Activated T-cell treated with anti-CD3 and anti-CD28 coated beads for 24 hours (primary cell): ENCODE data around the gene FLRT1.

Experiments
- DNase-seq: peaks from one replicate; pipeline ENCODE4 v3.0.0-alpha.2; 2020; ENCODE audit warnings: low read depth

Gene FLRT1, protein sequence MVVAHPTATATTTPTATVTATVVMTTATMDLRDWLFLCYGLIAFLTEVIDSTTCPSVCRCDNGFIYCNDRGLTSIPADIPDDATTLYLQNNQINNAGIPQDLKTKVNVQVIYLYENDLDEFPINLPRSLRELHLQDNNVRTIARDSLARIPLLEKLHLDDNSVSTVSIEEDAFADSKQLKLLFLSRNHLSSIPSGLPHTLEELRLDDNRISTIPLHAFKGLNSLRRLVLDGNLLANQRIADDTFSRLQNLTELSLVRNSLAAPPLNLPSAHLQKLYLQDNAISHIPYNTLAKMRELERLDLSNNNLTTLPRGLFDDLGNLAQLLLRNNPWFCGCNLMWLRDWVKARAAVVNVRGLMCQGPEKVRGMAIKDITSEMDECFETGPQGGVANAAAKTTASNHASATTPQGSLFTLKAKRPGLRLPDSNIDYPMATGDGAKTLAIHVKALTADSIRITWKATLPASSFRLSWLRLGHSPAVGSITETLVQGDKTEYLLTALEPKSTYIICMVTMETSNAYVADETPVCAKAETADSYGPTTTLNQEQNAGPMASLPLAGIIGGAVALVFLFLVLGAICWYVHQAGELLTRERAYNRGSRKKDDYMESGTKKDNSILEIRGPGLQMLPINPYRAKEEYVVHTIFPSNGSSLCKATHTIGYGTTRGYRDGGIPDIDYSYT

DNA sequence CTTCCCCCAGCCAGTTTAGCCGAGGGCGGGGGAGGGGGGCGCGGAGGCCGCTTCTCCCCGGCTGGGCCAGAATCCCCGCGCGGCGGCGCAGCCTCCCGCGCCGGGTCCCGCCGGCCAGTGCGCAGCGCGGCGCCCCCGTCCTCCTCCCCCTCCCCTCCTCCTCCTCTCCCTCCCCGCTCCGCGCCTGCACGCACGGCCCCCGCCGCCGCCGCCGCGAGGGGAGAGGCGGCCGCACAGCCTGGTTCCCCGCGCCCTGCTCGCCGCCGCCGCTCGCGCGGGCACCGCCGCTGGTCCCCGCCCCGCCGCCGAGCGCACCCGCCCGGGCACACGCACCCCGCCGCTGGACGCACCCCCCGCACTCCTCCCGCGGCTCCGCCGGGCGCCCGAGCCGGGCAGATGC is at the start of gene FLRT1:
Gene FLRT1 (plus strand): TSS at position 356 of the 400 bp plus-strand sequence. CDS start 80,337 bp downstream, outside the sequence.
- no peak for DNase-seq

DNA sequence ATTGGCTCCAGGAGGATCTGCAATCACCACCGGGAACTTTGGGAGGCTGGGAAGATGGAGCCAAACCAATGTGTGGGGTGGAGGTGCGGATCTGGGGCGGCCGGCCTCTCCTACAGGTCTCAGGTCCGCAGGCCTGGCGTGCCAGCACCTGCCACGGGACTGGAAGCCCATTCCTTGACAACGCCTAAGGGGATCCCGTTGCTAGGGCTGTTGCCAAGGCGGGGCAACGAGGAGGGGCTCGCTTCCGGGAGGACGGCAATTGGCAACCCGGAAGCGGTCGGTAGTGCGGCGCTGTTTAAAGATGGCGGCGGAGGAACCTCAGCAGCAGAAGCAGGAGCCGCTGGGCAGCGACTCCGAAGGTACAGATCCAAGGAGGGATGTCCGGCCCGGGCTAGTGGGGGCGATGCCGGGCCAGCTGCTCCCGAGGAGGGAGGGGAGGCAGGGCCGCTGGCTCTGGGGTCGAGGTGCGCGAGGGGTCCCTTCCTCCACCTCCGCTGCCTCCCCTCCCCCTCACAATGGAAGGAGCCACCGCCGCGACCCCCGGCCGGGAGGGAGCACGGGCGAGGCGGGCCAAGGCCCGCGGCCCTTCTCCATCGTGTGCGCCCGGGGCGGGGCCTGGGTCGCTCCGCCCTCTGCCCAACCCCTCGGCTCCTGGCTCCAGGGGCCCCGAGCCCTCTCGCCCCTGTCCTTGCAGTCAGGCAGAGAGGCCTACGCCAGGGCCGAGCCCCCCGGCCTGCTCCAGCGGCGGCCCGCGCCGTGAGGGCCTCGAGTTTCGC is 49.4 kb upstream of the FLRT1 start, which contains the start of gene OTUB1:
Gene OTUB1 (plus strand): TSS at position 283 of the 776 bp plus-strand sequence. CDS start 19 bp downstream, at position 302.
- peak; percentile 82 for DNase-seq

DNA sequence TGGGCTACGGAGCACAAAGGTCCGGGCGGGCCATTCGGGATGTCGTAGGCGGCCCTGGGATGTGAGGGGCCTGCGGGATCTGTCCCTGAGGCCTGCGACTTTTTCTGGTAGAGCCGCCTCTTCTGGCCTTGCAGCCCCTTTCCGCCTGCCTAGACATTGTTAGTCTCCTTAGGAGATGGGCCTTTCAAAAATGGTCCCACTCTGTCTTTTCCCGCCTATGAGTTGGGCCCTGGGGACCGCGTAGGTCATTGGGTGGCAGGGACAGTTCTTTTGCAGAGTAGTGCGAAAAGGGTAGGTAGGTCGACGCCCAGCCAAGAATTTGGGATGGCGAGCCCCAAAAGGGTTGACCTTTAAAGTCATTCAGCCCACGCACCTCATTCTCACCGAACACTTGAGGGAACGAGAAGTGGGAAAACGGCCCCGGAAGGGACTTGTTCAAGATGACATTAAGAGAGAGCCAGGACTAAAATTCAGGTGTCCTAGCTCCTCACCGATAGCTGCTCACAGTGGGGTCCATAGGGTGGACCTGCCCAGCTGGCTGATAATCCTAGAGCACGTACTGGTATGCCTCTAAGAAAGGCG is 48.7 kb upstream of the FLRT1 start:
- no peak for DNase-seq

DNA sequence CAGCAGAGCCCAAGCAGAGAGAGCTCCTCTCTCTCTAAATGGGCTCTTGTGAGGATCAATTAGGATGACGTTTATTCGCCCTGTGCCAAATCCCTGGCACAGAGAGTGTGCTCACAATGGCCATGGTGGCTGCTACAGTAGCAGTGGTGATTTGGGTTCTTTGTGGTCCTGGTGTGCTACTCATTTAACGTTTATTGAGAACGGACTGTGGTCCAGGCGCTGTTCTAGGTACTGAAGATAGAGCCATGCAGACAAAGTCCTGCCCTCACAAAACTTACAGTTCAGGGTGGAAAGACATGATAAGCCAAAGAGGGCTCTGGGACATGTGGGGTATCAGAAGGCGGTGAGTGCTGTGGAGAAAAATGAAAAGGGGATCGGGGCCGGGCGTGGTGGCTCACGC is 44.2 kb upstream of the FLRT1 start:
- DNase-seq: no peak

DNA sequence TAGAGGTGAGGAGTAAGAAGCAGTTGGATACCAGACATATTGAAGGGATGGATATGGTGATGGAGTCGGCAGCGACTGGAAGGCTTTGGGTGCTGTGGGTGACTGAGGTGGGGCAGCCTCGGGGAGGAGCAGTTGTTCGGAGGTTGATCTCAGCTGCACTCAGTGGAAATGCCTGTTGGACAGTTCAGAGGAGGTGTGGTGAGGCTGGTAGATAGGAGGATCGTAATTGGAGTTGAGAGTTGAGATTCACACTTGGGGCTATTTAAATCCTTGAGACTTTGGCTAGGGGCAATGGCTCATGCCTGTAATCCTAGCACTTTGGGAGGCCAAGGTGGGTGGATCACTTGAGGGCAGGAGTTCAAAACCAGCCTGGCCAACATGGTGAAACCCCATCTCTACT is 42.6 kb upstream of the FLRT1 start:
- DNase-seq: no peak

DNA sequence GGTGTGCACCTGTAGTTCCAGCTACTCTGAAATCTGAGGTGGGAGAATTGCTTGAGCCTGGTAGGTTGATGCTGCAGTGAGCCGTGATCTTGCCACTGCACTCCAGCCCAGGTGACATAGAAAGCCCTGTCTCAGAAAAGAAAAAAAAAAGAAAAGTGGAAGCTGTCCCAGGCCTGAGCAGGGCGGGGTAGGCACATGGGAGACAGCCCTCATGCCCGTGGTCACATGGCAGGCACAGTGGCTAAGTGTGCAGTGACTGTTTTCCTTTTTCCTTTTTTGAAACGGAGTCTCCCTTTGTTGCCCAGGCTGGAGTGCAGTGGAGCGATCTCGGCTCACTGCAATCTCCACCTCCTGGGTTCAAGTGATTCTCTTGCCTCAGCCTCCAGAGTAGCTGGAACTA is 41.7 kb upstream of the FLRT1 start:
- DNase-seq: no peak

DNA sequence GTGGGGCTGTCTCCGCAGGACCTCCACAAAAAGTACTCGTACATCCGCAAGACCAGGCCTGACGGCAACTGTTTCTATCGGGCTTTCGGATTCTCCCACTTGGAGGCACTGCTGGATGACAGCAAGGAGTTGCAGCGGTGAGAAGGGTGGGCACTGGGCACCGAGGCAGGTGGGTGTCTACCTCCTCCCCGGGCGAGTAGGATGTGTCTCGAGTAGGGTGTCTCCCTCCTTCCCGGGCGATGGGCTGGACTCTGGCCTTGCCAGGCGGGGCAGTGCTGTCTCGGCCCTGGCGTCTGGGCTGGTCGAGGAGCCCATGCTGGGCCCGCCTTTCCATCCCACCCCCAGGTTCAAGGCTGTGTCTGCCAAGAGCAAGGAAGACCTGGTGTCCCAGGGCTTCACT is 39.2 kb upstream of the FLRT1 start:
- no peak for DNase-seq

DNA sequence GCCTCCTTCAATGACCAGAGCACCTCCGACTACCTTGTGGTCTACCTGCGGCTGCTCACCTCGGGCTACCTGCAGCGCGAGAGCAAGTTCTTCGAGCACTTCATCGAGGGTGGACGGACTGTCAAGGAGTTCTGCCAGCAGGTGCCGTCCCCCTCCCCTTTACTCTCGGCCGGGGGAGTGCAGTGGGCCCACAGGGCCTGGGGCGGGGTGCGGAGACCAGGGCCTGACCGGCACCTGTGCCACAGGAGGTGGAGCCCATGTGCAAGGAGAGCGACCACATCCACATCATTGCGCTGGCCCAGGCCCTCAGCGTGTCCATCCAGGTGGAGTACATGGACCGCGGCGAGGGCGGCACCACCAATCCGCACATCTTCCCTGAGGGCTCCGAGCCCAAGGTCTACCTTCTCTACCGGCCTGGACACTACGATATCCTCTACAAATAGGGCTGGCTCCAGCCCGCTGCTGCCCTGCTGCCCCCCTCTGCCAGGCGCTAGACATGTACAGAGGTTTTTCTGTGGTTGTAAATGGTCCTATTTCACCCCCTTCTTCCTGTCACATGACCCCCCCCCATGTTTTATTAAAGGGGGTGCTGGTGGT is 38.5 kb upstream of the FLRT1 start:
- no peak for DNase-seq

DNA sequence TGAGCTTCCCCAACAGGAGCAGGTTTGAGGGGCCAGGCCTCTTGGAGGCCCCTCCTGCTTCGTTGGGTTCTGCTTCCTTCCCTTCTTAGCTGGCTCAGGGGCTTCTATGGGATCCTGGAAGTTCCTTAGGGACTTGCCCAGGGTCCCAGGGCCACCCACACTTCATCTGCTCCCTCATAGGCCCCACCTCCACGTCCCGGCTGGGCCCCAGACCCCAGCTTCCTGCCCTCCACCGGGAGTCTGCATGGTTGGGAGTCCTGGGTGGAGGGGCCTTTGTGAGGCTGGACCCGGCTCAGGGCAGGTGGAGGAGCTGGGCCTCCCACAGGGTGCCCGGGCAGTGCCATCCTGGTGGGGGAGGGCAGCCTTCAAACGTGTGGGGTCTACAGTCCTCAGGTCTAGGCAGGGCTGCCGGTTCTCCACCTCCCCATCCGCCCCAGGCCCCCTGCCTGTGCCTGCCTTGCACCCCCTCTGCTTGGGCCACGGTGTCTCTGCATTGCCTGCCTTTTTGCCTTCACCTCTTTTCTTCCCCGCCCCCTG is 37.9 kb upstream of the FLRT1 start:
- no peak for DNase-seq

DNA sequence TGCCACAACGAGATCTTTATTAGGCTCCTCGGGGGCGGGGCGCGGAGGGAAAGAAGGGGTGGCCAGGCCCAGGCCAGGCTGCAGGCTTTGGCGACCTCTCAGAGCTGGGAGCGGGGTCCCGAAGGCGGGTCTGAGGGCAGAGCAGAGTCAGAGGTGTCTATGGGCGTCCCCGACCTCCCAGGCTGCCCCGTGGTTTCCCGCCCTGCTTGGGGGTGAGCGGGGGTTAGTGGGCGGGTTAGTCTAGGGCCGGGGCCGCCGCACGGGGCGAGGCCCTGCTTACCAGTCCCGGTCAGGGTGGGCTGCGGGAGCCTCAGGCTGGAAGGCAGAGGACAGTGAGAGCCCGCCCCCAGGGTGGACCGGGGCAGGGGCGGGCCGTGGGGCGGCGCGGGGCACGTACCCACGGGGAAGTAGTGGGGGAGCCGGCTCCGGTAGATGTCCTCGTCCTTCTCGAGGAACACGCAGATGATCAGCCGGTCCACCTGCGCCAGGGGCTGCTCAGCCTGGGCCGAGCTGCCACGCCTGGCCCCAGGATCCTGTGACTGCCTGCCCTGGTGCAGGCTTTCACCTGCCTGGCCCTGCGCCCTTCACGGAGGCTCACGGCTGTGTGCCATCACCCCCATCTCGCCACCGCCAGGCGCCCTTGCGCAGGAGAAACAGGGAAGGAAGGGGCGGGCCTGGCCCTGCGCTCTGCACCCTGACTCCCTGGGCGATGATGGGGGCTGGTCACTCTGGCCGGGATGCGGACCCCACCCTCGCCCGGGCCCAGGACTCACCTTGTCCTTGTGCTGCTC is 37.0 kb upstream of the FLRT1 start:
- no peak for DNase-seq

DNA sequence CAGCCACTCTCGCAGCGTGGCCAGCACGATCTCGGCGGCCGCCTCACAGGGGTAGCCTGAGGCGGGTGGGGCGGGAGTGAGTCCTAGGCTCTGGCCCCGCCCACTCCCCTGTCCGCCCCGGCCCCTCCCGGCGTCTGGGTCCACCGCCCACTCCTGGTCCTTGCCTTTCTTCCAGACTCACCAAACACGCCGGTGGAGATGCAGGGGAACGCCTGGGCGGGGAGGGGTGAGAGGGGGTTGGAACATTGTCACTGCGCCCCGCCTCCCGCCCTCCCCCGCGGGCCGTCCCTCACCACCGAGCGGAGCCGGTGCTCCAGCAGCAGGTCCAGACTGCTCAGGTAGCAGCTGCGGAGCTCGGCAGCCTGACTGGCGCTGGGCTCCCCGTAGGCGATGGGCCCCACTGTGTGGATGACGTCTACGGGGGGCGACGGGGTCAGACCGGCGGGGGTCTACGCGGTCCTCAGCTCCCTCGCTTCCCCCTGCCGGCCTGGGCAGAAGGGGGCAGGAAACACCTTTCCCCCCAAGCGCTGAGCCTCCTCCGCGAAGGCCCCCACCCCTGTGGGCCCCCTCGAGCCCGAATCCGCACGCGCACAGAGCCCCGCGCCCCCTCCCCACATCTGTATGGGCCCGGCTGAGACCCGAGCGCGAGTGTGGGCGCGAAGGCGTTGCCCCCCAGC is 36.2 kb upstream of the FLRT1 start:
- DNase-seq: peak; percentile 56

DNA sequence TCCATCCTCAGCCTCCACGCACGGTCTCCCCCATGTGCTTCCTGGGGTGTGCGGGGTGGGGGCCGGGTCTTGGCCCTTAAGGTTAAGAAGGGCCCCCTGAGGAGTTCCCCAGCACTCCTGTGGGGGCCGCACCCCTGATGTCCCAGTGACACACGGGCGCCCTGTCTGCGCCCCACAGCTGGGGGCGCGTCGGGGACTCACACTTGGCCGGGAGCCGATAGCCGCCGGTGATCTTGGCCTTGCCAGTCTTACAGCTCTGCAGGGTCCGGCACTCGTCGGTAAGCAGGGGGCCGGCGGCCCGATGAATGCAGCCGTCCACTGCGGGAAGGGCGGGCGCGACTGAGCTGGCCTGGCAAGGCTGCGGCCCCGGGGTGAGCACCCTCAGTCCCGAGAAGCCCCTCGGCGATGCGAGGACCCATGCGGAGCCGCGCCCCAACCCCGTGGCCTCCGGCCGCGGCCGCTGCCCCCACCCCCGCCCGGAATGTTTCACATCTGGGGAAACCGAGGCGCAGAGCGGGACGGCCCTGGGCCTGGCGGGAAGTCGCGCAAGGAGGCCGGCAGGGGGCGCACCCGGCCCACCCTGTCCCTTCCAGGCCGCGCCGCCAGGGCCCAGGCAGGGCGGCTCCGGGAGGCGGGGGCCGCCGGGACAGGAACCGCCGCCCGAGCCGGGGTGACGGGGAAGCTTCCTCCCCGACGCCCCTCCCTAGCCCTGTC is 35.5 kb upstream of the FLRT1 start:
- peak; percentile 61 for DNase-seq

DNA sequence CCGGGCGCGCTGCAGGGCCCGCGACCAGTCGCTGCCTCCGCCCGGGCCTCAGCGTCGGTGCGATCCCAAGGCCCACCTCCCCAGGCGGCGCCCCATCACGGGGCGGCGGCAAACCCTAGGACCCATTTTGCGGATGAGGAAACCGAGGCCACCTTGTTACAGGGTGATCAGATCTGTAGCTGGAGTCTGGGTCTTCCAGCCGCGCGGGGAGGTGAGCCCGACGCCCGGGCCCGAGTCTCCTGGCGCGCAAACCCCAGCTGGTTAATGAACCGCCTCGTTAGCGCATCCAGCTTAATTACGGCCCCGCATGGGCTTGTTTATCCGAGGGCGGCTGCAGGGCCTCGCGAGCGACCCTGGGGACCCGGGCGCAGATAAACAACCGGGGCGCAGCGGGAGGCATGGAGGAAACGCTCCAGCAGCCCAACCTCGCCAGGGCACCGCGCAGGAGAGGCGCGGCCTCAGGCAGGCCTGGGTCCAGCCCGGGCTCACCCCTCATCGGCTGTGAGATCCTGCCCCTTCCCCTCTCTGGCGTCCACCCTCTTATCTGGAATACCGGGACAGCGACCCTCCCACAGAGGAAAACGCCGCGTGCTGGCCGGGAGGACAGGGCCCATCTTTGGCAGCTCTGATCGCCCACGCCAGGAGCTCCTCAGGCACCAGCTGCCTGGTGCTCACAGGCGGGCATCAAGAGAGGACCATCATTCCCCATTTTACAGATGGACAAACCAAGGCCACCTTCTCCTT is 34.8 kb upstream of the FLRT1 start:
- DNase-seq: no peak

DNA sequence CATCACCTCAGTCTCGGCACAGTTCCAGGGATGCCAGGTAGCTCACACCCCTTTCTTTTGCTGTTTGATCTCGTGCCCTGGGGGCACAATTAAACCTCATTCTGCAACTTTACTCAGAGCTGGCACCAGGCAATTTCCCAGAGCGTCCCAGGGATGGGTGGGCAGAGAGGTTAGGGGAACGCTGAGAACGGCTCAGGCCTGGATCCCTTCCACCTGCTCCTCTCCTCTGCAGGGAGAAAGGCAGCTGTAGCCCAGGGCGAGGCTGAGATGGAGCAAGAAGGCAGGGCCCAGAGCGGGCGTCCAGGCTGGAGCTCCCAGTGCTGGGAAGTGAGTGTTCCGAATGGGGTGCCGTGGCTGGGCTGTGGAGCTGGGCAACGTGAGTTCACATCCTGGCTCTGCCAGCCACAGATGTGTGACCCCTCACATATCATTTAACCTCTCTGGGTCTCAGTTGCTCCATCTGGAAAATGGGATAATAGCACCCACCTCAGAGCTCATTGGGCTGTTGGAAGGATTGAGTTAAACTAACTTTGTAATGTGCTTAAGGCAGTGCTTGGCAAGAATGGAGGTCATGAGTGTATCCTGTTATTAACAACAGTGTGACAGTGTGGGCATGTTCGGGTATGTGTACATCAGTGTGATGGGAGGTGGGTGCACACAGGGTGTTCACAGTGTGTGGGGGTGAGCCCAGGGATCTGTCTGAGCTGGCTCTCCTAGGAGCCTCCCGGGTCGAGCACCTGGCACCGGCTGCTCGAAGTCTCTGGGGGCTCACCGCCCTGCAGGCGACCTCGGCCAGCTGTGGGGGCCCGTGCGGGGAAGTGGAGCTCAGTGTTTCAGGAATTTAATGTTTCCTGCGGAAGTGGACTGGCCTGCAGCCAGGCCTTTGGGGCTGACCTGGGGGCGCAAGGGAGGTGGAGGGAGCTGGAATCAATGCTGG is 34.0 kb upstream of the FLRT1 start:
- DNase-seq: no peak

DNA sequence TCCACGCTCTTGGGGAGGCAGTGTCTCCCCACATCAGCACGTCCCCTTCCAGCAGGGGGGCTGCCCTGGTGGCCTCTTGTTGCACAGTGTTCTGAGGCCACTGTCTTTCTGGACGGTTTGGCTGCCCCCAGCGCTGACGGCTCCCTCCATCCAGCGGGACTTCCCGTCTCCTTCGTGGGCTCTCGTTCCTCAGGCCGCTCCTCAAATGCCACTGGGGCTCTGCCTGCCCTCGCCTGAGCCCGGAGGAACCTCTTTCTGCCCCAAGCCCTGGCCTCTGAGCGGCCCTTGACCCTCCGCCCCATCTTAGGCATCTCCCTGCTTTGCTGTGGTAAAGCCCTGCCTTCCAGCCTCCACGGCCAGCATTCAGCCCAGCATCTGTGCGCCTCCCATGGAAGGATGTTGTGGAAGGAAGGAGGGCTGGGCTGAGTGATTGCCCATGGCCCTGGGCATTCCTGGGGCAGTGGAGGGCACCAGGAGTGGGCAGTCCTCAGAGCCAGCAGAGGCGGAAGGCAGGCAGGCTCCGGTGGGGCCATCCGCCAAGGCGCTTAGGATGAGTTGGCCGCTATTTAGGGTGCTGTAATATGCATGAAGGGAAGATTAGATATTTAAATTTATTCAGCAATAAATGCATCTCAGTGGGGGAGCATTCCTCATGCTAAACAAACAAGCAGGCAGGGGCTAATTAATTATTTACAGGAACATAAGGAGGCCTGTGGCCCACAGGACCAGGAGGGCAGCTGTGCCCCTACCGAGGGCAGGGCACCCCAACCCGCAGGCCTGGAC is 31.7 kb upstream of the FLRT1 start:
- no peak for DNase-seq

DNA sequence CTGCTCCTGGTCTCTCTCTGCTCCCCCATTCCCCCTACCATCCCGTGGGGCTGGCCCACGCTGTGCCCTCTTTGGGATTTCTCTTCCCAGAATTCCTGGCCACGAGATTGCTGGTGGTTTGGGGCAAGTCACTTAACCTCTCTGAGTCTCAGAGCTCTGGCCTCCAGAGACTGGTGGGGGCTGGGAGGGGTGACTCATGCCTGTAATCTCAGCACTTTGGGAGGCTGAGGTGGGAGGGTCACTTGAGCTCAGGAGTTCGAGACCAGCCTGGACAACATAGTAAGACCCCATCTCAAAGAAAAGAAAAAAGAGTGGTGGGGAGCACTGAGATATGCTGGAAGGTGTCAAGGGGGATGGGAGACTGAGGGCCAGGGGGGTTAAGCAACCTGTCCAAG is 31.1 kb upstream of the FLRT1 start:
- no peak for DNase-seq

DNA sequence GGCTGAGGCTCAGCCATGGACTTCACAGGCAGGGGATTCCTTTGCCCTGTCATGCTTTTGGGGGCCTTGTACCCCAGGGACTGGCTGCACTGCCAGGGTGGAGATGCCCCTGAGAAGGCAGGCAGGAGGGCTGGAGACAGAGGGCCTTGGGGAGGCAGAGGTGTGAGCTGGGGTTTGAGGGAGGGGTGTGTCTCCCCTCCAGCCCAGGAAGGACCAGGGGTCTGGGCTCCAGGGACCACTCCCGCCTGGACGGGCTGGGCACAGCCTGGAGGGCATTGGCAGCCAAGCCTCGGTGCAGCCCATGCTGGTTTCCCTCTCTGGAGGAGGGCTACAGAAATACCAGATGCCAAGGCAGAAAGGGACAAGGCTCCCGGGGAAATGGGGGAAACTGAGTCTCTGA is 30.0 kb upstream of the FLRT1 start:
- no peak for DNase-seq
